ENCODE data around the gene ZFP62. TPM values are rescaled to one million over a fixed set of nuclear protein-coding genes. Genes with fewer than 3 reads are reported as not detected.
A peak's percentile ranks its signal among the peaks of the same experiment; 100 is the strongest.

ZFP62 gene
- total RNA-seq, 1 donor from 2014 or later = 14.5 TPM

DNA sequence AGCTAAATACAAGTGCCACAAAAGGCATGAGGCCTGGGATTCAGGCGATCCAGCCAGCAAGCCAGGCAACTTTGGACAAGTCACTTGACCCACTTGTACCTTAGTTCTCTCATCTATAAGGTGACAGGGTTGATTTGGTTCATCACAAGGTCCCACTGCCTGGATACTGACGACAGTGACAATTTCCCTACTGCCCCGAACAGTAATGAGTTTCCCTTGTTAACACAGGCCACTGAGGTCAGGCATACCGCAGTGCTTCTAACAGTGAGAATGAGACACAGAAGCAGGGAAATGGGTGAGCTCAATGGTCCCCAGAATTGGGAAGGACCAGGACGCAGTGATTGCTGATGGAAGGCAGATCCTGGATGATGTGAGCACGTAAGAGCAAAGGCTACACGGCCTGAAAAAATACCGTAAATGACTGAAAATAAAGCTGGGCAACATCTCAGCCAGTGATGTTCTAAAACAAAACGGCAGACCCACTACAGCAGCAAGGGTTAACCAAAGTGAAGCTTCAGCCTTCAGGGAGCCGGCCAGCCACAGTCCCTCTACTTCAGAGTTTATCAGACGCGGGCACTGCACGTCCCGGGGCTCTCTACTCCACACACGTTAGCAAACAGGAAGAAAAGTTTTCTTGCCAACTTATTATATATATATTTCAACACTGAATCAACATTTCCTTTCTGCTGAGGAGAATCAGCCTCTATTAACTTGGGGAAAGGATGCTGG lies 59.3 kb downstream of the ZFP62 start:
- Mint-ChIP-seq H3K36me3 (ENCODE audit: low read depth, unreplicated experiment) (peaks cover 8% of the 10 kb centered on the region), H3K27me3 (ENCODE audit: low read depth, unreplicated experiment) (no peaks in the 10 kb centered on the region), H3K4me1 (ENCODE audit: low read depth, unreplicated experiment) (peaks cover 43% of the 10 kb centered on the region), H3K4me3 (ENCODE audit: unreplicated experiment) (peak overlapping the region; percentile 92), H3K9me3 (ENCODE audit: unreplicated experiment) (no peaks in the 10 kb centered on the region), H3K27ac (ENCODE audit: unreplicated experiment) (peak overlapping the region; percentile 75)
- H2AFZ ChIP-seq (ENCODE audit: low read depth, low read length) = no peak overlapping the region
- no peaks in the 10 kb centered on the region for H3K36me3 ChIP-seq (ENCODE audit: insufficient read depth, low read length)
- H3K9ac ChIP-seq (ENCODE audit: low read length) = peak overlapping the region; percentile 97
- DNase-seq (ENCODE audit: low read depth) (no peak), FAIRE-seq (no peak)
- no peak for TF ChIP-seq EZH2 (IDR thresholded peaks at IDR 0.05; ENCODE audit: insufficient read depth, low read length)
- TF ChIP-seq, protein P1, sequence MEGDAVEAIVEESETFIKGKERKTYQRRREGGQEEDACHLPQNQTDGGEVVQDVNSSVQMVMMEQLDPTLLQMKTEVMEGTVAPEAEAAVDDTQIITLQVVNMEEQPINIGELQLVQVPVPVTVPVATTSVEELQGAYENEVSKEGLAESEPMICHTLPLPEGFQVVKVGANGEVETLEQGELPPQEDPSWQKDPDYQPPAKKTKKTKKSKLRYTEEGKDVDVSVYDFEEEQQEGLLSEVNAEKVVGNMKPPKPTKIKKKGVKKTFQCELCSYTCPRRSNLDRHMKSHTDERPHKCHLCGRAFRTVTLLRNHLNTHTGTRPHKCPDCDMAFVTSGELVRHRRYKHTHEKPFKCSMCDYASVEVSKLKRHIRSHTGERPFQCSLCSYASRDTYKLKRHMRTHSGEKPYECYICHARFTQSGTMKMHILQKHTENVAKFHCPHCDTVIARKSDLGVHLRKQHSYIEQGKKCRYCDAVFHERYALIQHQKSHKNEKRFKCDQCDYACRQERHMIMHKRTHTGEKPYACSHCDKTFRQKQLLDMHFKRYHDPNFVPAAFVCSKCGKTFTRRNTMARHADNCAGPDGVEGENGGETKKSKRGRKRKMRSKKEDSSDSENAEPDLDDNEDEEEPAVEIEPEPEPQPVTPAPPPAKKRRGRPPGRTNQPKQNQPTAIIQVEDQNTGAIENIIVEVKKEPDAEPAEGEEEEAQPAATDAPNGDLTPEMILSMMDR (IDR thresholded peaks at IDR 0.05; ENCODE audit: insufficient read depth, low read depth, low read length) = no peak
- H3K4me3 ChIP-seq (ENCODE audit: insufficient read depth, low read depth, low read length) = peak overlapping the region; percentile 84
- H4K20me1 ChIP-seq (ENCODE audit: insufficient read depth, low read length) = peaks cover 58% of the 10 kb centered on the region
- peaks cover 39% of the 10 kb centered on the region for H3K4me1 ChIP-seq (ENCODE audit: insufficient read depth, low read length)
- no peaks in the 10 kb centered on the region for H3K27me3 ChIP-seq (ENCODE audit: insufficient read depth, low read length)
- H3K9me3 ChIP-seq (ENCODE audit: insufficient read depth, low read depth, low read length) = no peaks in the 10 kb centered on the region
- H3K27ac ChIP-seq (ENCODE audit: low read depth, low read length) = peak overlapping the region; percentile 96
- peaks cover 81% of the 10 kb centered on the region for H3K79me2 ChIP-seq (ENCODE audit: insufficient read depth, low read length)
- H3K4me2 ChIP-seq (ENCODE audit: low read length) = peak overlapping the region; percentile 85

DNA sequence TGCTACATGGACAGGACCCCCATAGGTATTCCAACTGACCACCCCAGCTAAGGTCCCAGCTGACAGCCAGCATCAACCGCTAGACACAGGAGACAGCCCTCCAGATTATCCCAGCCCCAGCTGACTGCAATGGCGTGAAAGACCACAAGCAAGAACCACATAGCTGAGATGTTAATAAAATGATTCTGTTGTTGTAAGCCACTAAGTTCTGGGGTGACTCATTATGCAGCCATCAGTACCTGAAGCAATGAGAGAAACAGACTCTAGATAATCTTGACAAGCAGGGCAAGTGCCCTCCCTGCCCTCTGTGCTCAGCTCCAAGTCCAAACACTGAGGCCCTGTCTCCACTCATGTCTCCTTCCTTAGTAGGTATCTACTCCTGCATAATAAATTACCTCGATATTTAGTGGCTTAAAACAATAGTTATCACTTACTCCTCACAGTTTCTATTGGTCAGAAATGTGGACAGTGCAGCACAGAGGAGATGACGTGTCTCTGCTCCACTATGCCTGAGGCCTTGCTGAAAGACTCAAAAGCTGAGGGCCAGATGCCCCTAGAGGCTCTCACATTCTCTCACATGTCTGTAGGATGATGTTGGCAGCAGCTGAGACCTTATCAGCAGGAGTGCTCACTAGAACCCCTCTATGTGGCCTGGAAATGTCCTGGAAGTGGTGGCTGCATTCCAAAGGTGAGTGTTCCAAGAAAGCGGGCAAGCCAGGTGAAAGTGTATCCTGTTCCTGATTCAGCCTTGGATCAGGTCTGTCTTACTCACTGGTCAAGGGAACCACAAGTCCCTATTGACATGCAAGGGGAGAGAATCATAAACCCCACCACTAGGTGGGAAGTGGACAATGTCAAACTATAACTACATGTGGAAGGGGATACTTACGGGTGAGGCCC lies 60.9 kb downstream of the ZFP62 start:
- TF ChIP-seq, protein P1 (IDR thresholded peaks at IDR 0.05; ENCODE audit: insufficient read depth, low read depth, low read length) = peak; percentile 23
- no peak for TF ChIP-seq EZH2 (IDR thresholded peaks at IDR 0.05; ENCODE audit: insufficient read depth, low read length)
- H3K4me1 ChIP-seq (ENCODE audit: insufficient read depth, low read length) = peaks cover 39% of the 10 kb centered on the region
- H3K9ac ChIP-seq (ENCODE audit: low read length) = peak overlapping the region; percentile 97
- H3K27me3 ChIP-seq (ENCODE audit: insufficient read depth, low read length) = no peaks in the 10 kb centered on the region
- H3K79me2 ChIP-seq (ENCODE audit: insufficient read depth, low read length) = peaks cover 91% of the 10 kb centered on the region
- no peaks in the 10 kb centered on the region for H3K36me3 ChIP-seq (ENCODE audit: insufficient read depth, low read length)
- peak overlapping the region; percentile 83 for H3K27ac ChIP-seq (ENCODE audit: low read depth, low read length)
- no peaks in the 10 kb centered on the region for H3K9me3 ChIP-seq (ENCODE audit: insufficient read depth, low read depth, low read length)
- Mint-ChIP-seq H3K27me3 (ENCODE audit: low read depth, unreplicated experiment) (no peaks in the 10 kb centered on the region), H3K36me3 (ENCODE audit: low read depth, unreplicated experiment) (peaks cover 13% of the 10 kb centered on the region), H3K4me1 (ENCODE audit: low read depth, unreplicated experiment) (peaks cover 46% of the 10 kb centered on the region), H3K9me3 (ENCODE audit: unreplicated experiment) (no peaks in the 10 kb centered on the region), H3K27ac (ENCODE audit: unreplicated experiment) (peak overlapping the region; percentile 89), H3K4me3 (ENCODE audit: unreplicated experiment) (peak overlapping the region; percentile 92)
- DNase-seq (ENCODE audit: low read depth) (peak; percentile 88), FAIRE-seq (peak; percentile 55)
- peak overlapping the region; percentile 85 for H3K4me2 ChIP-seq (ENCODE audit: low read length)
- H3K4me3 ChIP-seq (ENCODE audit: insufficient read depth, low read depth, low read length) = peak overlapping the region; percentile 31
- H2AFZ ChIP-seq (ENCODE audit: low read depth, low read length) = no peak overlapping the region
- H4K20me1 ChIP-seq (ENCODE audit: insufficient read depth, low read length) = peaks cover 68% of the 10 kb centered on the region

Measured in astrocyte (in vitro differentiated cells and primary cell).